Right forelimb (tissue), 1 donor: Measurements from ENCODE around the gene PRKG1.

ENCODE experiments used
- DNase-seq: peaks from one replicate; pipeline ENCODE4 v3.0.0-alpha.2; 2018

Gene PRKG1

DNA sequence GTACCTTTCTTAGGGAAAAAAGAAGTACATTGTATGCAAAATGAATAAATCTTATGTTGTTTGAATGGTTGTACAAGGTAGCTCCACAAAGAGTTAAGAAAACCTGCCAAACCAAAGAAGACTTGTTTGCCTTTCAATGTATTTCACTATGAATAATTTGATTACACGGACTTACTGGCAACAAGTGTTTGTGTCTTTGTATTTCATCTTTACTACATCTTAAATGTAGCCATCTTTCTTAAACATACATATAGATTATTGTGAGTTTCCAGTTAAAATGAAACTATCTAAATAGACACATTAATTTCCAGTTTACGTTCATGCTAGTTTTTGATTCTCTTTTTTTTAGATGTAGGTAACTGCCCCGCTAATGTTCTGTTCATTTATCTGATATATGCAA is 2.8 kb downstream of the PRKG1 start:
- DNase-seq: no peak

DNA sequence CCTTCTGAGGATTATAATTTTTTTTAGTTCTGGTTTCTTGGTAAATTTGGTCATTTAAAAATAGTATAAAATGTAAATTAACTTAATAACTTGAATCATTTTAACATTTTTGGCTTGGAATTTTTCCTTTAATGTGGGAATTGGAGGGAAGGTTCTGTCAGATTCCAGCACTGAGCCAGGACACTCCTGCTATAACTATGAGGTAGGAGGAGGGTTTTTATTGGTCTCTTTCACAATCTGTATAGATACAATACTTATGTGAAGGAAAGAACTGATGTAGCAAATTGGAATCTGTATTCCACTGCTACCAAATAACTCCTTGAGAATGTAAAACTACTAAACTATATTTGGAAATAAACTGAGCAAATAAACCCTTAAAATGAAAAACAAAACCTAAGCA is 3.2 kb downstream of the PRKG1 start:
- DNase-seq: no peak

DNA sequence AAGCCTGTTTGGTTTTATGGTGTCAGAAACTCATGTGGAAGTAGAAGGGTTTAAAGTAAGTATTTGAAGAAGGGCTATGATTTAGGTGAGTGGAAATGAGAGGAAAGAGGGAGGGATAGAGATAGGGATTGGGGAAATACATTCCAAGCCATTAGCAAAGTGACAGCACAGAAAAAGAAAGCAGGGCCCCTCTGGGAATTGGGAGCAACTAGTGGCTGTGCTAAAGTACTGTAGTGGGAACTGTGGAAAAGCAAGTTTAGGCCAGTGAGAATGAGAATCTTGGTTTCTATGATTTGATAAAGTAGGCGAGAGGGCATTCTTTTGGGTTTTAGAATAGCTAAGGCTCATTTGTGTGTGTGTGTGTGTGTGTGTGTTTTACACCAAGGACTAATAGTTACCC is 5.0 kb downstream of the PRKG1 start:
- no peak for DNase-seq

DNA sequence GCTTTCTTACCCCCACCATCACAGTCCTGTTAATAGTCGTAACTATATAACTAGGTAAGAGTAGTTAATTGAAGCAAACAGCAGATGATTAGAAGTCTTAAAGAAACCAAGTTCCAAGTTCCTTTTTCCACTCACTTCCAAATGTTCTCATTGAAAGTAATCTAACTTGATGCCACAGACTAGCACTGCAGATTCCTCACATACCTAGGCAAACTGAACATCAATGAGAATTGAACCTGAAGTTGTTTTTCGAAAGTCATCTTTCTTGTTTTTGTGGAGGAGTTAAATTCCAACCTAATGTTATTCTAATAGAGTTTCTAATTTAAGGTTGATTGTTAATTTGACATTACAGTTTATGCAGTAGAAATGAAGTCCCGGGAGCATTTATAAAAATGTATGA is 5.5 kb downstream of the PRKG1 start:
- DNase-seq: no peak

DNA sequence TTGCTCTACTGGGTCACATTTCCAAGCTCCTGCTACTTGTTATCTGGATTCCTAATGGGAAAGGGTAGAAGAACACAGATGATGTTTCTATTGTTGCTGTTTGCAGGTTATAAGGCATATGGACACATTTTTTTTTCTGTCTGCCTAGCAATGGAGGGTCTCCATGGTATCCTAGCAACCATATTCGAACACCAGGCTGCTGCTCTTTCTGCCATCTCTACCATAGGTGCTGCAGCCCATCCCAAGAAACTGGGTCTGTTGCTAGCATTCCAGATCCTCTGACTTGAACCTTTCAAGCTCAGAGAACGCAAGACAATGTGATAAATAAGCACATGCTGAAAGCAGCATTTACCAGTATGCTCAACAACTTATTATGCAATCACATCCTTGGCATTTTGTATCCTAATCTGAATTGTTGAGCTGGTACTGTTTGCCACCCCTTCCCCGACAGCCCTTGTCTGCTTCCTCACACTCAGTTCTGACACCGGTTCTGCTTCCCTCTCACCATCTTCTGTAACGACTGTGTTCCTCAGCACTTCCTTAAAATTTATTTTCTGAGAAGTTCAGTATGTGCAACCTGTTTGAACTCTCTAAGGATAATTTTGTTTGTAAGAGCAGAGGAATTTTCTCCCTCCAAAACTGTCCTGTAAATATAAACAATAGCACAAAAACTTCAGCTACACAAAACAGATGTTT is 6.2 kb downstream of the PRKG1 start:
- DNase-seq: no peak

DNA sequence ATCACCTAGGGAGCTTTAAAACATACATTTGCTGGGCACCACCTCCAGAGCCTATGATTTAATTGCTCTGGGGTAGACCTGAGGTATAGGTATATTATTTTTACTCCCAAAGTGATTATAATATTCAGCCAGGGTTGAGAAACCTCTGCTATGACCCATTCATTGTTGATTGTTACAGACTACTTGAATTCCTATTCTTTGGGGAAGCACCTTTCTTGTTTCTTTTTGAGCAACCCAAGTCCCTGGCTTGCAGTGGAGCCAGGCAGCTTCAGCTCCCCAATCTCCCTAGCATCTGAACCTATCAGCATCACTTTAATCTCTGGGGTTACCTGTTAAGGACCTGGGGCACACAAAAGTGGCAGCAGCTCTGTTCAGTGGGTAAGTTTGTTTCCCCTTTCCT is 8.6 kb downstream of the PRKG1 start:
- DNase-seq: no peak

DNA sequence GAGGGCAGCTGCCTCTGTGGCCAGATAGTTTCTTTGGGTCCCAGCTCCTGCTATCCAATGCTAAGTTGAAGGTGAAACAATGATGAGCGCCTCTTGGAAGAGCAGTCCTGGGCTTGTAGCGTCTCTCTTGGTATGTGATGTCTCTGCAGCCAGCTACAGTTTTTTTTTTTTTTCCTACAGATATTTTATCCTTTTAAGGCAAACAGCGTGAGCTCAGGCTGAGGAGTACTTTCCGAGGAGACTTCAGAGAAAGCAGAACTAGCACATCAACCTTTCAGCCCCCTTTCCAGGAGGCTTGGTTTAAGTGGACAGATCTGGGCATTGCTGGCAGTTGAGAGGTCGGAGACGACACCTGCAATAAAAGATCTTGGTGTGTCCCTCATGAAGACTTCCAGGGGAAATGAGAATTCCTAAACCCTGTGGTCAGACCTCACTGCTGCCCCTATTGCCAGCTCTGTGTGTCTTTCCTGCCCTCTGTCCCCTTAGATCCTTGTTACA is 9.1 kb downstream of the PRKG1 start:
- DNase-seq: no peak

DNA sequence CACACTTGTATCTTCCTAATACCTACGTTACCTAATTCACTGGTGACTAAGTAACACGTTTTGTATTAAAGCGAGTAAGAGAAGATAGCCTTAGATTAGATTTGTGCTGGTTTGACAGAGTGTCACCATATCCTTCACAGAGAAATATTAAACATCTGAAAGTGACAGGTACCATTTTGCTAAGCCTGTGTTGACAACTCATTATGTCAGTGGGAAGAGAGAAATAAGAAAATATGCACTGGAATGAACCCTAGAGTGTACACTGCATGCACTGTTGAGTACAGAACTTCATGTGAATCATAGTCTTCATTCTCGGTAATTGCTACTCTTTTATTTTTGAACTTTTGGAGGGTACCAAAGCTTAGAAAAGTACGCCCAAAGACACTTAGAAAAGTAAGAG is 10.9 kb downstream of the PRKG1 start:
- DNase-seq: no peak

DNA sequence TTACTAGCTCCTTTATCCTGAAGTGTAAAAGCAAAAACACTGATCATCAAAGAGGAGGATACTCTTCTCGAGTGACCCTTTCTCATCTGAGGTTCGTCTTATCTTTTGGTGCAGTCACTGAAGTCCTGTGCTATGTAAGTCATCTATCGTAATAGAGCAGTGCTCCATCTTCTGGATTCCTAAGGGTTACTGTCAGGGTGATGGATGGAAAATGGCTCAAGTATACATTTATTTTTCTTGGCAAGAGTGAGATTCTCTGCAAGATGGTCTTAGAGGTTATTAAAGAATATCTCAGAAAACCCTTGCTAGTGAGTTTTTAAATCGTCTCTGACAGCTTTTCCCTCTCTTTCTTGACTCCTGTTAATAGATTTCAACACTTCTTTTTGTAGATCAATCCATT is 12.4 kb downstream of the PRKG1 start:
- no peak for DNase-seq

DNA sequence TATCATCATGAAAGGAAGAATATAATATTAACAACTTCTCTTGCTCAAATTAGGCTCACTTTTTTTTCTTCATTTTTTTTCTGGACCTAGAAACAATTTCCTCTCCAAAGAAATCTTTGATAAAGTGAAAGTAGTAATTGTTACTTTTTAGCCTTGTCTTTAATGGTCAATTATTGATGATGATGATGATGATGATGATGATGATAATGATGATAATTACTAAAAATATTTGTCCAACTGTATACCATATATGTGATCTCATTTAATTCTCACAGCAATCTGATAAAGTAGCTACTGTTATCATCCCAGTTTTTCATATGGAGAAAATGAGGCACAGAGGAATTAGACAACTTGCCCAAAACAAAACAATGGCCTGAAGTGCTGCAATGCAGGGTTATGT is 12.8 kb downstream of the PRKG1 start:
- no peak for DNase-seq

DNA sequence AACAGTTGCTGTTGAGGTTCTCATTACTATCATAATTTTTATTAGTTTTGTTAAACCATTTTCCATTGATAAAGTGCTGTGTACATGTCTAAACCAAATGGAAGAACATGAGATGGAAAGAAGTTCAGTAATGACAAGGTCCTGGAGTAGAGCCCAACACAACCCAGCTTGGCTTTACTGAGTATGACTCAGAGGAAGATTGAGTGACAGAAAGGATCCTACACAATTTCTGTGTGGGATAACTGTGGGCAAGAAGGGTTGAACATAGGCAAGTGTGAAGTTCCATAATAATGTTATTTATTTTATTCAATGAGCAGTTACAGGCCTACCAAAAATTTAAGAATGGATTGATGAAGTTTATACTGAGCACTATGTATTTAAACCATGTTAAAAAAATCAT is 15.9 kb downstream of the PRKG1 start:
- DNase-seq: no peak

DNA sequence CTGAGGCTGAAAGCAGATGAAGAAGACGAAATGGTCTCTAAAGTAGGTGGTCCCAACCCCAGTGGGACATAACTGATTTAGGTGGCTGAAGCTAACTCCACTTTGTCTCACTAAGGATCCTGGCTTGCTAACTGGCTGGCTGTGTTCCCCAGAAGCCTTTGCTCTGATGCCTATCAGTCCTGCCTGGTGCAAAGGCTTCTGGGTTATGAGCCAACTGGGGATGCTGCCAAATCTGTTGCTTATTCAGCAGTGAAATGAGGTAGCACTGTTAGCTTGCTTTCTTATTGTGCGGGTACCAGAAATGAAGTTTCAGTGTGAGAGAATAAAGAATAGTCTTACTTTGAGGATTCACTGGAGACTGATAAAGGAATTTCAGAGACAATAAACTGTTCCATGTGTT is 18.1 kb downstream of the PRKG1 start:
- DNase-seq: no peak

DNA sequence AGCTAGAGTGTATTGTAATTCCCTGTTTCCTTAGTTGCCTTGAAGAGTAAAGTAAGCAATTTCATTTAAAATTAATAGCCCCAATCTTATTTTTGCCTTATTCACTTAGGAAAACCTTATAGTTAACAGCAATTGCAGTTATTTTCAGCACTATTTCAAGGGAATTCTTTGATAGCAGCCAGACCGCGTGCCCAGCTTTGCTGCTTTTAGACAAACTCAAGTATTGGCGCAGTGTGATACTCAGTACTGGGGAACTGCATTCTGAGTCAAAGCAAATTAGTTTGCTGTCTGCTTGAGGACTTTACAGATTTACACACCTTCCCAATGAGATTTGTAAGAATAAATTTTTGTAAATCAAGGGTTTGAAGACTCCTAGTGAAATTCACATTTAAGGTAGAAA is 21.2 kb downstream of the PRKG1 start:
- DNase-seq: no peak

DNA sequence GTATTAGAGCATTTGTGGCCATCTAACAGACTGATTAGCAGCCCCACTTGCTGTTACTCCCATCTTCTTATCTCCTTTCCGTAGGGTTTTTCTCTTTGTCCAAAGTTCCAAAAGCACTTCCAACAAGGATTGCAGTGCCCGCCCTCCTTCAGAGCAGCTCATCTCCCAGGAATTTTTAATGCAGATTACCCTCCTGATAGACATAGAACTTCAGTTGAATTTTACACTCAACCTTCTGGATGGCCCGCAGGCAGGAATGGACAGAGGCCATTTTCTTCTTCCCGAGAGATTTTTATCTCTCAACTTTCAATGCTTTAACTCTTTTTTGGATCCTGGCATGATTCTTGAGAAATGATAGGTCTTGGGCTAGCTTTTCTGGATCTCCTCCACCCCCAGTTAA is 23.3 kb downstream of the PRKG1 start:
- DNase-seq: no peak

DNA sequence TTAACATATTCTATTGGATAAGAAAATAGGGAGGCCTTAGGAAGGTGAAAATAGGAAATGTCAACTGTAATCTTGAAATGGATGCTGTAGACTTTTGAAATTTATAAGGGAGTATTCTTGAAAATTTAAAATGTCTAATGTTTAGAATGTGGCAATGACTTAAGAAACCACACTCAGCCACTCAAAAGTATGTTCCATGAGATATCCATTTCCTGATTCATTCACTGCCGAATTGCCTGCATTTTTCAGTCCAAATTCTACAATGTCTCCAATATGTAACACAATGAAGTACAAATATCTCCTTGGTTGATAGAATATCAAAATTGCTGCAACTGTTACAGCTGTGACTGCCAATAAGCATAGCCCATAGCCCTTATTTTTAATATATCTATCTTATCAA is 25.9 kb downstream of the PRKG1 start:
- DNase-seq: no peak

DNA sequence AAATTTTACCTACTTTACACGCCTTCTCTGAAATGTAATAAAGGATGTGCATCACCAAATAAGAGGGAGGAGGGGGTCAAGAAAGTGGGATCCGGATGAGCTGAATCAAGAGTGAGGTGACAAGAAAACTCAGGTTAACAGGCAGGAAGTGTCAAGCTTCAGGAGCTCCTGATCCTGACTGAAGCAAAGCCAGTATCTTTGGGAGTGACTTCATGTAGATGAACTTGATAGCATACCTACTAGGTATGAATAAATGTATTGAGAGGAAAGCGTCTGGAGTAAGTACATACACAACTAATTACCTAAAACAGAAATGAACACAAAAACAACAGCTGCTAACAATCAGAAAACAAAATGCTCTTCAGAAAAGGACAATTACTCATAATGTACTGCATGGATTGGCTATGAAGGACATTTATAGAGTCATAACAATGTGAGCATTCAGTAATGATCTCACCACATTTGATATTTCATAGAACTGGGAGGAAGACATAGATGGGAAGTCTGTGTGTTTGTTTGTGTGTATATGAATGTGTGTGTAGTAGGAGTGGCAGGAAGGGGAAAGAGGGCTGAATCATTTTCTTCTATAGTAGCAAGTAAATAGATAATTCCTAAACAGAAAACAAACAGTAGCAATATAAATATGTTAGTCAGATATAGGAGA is 29.4 kb downstream of the PRKG1 start:
- no peak for DNase-seq

DNA sequence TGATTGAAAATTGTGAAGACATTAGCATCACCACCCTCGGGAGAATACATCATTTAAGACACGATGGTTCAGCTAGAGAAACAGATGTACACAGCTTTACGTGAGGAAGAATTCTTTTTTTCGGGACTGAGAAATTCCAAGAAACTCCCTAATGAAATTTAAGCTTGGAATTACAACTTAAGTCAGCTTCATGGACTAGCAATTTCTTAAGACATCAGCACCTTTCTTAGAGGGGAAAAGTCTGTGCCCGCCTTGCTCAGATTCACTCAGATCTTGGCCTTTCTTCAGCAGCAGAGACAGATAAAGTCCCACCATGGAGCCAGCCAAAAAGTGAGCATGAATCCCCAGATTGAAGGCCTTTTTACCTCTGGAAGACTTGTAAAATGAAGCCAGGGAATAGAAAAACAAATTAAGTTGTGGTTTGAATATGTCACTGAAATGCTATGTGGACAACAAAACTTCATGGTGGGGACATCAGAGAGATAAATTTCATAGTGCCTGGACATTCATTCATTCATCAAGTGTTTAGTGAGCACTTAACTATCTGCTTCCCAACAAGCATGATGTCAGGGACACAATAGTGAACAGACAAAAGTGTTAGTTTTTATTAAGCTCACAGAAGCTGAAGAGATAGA is 32.1 kb downstream of the PRKG1 start:
- DNase-seq: no peak

DNA sequence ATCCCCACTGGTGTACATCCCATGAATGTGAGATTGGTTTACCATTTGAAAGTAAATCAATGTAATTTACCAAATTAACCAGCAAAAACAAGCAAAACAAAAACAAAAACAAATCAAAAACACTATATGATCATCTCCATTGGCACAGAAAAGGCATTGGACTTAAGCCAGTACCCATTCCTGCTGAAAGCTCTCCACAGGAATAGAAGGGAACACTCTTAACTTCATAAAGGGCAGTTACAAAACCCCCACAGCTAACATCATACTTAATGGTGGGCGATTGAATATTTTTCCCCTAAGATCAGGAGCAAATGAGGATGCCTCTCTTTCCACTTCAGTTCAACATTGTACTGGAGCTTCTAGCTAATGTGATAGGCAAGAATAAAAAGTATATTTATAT is 34.1 kb downstream of the PRKG1 start:
- DNase-seq: no peak

DNA sequence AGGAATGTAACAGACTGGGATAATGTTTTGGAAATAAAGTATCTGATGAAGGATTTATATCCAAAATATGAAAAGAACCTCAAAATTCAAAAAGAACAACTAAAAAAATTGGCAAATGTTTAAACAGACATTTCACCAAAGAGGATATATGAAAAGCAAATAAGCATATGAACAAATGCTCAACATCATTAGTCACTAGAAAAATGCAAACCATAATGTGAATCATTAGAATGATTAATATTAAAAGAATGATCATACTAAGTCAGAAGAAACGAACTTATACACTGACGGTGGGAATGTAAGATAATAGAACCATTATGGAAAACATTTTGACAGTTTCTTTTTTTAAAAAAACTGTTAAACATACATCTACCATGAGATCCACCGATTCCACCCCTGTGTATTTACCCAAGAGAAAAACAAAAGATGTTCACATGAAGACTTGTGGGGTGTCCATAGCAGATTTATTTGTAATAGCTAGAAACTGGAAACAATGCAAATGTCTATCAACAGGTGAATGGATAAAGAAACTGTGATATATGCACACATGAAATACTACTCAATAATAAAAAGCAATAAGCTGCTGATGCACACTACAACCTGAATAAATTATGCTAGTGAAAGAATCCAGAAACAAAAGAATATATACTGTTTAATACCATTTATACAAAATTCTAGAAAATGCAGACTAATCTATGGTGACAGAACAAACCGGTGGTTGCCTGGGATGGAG is 35.7 kb downstream of the PRKG1 start:
- no peak for DNase-seq

DNA sequence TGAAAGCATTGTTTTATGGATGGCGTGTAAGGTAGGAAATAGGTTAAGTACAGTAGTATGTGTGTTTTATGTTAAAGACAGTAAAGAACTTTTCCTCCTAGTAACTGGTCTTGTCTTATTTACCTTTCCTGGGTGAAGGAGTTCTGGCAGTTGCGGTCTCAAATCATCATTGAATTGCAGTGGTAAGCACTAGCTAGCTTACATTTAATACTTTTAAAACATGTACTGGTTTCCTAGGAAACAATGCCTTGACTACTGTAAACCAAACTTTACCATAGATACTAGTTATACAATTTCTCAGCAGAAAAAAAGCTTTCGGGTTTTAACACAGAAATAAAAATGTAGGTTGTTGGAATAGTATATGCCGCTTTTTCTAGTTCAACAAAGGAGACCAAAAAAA is 37.7 kb downstream of the PRKG1 start:
- DNase-seq: no peak

DNA sequence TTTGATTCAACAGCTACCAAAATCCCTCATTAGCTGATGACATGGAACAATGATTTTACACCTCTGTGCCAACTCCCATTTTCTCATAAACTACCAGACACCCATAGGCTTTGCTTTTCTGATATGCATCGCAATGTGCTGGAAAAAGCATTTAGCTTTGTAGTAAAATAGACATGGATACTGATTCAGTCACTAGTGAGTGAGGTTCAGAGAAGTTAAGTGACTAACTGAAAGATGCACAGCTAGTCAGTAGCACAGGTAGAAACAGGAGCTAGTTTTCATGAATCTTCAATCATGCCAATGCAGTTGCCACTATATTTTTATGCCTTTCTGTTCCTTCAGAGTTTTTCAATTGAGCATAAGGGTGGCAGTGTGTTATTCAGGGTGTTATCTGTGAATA is 38.7 kb downstream of the PRKG1 start:
- no peak for DNase-seq

DNA sequence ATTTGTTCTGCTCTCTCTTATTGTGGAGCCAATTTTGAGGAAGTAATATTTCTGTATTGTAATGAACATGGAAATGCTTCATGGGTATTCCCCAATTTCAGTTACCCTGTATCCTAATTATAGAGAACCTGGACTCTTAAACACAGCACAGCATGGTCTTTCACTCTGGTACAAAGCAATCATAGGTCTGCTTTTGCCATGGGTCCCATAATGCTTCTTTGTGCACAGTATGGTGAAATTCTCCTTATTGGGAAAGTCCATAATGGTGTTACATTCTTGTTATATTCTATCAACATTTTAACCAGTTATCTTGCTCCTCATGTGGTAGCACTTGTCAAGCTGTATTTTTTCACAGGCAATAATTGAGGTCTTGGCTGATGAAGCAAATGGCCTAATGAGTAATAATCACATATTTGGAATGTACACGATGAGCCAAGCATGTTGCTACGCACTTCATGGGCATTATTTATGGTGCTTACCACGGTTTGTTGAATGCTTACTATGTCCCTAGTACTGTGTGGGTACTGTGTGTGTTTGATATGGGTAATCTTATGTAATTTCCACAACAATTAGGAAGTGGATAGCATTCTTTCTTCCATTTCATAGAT is 42.9 kb downstream of the PRKG1 start:
- no peak for DNase-seq

DNA sequence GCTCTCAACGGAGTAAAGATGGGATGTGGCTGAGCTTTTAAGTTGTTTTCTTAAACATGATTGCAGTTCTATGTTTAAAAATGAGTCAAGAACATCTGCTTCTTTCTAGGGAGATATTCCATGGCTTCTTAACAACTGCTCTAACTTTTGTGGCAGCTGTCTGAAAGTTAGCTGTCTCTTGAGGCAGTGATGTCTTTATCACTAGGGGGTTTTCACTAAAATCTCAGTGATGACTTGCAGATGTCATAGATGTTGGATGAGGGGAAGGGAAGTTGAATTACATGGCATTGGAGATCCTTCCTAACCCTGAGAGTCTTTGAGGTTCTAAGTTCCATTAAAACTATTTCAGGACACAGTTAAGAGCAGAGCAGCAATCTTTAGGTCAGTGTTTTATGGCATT is 43.5 kb downstream of the PRKG1 start:
- DNase-seq: no peak
